Measurements from ENCODE around the gene HMCN2.

DNA sequence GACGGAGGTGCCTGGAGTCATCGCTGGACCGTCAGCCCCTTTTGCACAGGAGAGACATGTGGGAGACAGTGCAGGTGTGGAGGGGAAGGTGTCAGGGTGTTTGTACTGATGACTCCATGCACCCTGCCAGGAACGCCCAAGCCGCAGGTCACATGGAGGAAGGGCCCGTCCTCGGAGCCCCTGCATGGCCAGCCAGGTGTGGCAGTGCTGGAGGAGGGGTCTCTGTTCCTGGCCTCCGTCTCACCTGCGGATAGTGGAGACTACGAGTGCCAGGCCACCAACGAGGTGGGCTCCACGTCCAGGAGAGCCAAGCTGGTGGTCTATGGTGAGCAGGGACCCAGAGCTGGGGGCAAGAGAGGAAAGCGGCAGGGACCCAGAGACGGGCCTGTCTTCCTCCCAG is 81.5 kb downstream of the HMCN2 start:
- TF ChIP-seq, protein P1, sequence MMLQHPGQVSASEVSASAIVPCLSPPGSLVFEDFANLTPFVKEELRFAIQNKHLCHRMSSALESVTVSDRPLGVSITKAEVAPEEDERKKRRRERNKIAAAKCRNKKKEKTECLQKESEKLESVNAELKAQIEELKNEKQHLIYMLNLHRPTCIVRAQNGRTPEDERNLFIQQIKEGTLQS (IDR thresholded peaks at IDR 0.05): no peak
- TF ChIP-seq, protein P2, sequence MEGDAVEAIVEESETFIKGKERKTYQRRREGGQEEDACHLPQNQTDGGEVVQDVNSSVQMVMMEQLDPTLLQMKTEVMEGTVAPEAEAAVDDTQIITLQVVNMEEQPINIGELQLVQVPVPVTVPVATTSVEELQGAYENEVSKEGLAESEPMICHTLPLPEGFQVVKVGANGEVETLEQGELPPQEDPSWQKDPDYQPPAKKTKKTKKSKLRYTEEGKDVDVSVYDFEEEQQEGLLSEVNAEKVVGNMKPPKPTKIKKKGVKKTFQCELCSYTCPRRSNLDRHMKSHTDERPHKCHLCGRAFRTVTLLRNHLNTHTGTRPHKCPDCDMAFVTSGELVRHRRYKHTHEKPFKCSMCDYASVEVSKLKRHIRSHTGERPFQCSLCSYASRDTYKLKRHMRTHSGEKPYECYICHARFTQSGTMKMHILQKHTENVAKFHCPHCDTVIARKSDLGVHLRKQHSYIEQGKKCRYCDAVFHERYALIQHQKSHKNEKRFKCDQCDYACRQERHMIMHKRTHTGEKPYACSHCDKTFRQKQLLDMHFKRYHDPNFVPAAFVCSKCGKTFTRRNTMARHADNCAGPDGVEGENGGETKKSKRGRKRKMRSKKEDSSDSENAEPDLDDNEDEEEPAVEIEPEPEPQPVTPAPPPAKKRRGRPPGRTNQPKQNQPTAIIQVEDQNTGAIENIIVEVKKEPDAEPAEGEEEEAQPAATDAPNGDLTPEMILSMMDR (IDR thresholded peaks at IDR 0.05; ENCODE audit: low read depth, low read length, missing input control): no peak
- TF ChIP-seq TAF1 (conservative IDR thresholded peaks at IDR 0.05) (no peak), EGR1 (IDR thresholded peaks at IDR 0.05; ENCODE audit: low read depth in 2 of 2) (no peak), YY1 (IDR thresholded peaks at IDR 0.05) (no peak), GABPA (IDR thresholded peaks at IDR 0.05 in 1 of 2, conservative IDR thresholded peaks at IDR 0.05 in 1 of 2) (no peak), RAD21 (IDR thresholded peaks at IDR 0.05) (no peak), JUND (IDR thresholded peaks at IDR 0.05) (no peak), HNF4A (conservative IDR thresholded peaks at IDR 0.05) (no peak), FOXA1 (IDR thresholded peaks at IDR 0.05) (no peak)
- TF ChIP-seq, protein P3, sequence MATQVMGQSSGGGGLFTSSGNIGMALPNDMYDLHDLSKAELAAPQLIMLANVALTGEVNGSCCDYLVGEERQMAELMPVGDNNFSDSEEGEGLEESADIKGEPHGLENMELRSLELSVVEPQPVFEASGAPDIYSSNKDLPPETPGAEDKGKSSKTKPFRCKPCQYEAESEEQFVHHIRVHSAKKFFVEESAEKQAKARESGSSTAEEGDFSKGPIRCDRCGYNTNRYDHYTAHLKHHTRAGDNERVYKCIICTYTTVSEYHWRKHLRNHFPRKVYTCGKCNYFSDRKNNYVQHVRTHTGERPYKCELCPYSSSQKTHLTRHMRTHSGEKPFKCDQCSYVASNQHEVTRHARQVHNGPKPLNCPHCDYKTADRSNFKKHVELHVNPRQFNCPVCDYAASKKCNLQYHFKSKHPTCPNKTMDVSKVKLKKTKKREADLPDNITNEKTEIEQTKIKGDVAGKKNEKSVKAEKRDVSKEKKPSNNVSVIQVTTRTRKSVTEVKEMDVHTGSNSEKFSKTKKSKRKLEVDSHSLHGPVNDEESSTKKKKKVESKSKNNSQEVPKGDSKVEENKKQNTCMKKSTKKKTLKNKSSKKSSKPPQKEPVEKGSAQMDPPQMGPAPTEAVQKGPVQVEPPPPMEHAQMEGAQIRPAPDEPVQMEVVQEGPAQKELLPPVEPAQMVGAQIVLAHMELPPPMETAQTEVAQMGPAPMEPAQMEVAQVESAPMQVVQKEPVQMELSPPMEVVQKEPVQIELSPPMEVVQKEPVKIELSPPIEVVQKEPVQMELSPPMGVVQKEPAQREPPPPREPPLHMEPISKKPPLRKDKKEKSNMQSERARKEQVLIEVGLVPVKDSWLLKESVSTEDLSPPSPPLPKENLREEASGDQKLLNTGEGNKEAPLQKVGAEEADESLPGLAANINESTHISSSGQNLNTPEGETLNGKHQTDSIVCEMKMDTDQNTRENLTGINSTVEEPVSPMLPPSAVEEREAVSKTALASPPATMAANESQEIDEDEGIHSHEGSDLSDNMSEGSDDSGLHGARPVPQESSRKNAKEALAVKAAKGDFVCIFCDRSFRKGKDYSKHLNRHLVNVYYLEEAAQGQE (IDR thresholded peaks at IDR 0.05): no peak
- TF ChIP-seq, protein P4, sequence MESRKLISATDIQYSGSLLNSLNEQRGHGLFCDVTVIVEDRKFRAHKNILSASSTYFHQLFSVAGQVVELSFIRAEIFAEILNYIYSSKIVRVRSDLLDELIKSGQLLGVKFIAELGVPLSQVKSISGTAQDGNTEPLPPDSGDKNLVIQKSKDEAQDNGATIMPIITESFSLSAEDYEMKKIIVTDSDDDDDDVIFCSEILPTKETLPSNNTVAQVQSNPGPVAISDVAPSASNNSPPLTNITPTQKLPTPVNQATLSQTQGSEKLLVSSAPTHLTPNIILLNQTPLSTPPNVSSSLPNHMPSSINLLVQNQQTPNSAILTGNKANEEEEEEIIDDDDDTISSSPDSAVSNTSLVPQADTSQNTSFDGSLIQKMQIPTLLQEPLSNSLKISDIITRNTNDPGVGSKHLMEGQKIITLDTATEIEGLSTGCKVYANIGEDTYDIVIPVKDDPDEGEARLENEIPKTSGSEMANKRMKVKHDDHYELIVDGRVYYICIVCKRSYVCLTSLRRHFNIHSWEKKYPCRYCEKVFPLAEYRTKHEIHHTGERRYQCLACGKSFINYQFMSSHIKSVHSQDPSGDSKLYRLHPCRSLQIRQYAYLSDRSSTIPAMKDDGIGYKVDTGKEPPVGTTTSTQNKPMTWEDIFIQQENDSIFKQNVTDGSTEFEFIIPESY (IDR thresholded peaks at IDR 0.05): no peak
- TF ChIP-seq, protein P5, sequence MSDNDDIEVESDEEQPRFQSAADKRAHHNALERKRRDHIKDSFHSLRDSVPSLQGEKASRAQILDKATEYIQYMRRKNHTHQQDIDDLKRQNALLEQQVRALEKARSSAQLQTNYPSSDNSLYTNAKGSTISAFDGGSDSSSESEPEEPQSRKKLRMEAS (IDR thresholded peaks at IDR 0.05): no peak

Data from liver (tissue), 3 donors.